ENCODE measurements around the gene CLNK.

DNA sequence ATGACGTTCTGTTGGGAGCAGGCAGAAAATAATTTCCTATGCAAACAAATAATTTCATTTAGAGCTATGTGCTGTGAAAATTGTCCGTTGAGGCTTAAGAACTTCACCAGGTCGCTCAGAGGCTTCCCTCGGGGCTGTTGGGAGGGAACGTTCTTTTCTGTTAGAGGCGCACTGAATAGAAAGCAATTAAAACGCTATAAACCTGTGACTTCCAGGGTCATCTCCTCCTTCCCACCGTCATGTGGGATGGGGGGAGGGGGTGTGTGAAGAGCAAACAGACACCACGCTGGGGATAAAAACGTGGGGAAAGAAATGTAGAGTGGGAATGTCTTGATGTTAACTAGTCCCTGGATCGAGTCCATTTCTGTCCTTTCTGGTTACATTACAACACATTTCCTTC, 192.1 kb downstream of the CLNK start:
- TF ChIP-seq, protein P1, sequence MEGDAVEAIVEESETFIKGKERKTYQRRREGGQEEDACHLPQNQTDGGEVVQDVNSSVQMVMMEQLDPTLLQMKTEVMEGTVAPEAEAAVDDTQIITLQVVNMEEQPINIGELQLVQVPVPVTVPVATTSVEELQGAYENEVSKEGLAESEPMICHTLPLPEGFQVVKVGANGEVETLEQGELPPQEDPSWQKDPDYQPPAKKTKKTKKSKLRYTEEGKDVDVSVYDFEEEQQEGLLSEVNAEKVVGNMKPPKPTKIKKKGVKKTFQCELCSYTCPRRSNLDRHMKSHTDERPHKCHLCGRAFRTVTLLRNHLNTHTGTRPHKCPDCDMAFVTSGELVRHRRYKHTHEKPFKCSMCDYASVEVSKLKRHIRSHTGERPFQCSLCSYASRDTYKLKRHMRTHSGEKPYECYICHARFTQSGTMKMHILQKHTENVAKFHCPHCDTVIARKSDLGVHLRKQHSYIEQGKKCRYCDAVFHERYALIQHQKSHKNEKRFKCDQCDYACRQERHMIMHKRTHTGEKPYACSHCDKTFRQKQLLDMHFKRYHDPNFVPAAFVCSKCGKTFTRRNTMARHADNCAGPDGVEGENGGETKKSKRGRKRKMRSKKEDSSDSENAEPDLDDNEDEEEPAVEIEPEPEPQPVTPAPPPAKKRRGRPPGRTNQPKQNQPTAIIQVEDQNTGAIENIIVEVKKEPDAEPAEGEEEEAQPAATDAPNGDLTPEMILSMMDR (IDR thresholded peaks at IDR 0.05): no peak
- TF ChIP-seq POLR2A (IDR thresholded peaks at IDR 0.05) (no peak), EP300 (IDR thresholded peaks at IDR 0.05) (no peak), POLR2AphosphoS5 (IDR thresholded peaks at IDR 0.05) (no peak)
